Measurements from ENCODE around the gene SLC4A8.

DNA sequence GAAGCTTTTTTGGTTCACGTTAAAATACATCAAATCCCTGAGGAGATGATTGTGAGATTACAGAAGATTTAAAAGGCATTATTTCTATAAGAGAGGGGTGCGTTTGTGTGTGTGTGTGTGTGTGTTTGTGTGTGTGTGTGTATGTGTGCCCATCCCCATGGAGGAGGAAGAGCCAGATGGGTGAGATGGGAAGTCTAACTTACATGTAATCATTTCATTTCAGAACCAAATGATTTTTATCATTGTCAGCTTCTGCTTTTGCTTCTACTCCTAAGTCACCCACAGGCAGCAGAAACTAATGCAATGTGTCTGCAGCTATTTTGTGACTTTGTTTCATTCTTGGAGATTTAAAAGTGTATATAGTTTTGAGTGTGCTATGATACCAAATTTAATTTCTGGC is 68.7 kb downstream of the SLC4A8 start:
- TF ChIP-seq, protein P1, sequence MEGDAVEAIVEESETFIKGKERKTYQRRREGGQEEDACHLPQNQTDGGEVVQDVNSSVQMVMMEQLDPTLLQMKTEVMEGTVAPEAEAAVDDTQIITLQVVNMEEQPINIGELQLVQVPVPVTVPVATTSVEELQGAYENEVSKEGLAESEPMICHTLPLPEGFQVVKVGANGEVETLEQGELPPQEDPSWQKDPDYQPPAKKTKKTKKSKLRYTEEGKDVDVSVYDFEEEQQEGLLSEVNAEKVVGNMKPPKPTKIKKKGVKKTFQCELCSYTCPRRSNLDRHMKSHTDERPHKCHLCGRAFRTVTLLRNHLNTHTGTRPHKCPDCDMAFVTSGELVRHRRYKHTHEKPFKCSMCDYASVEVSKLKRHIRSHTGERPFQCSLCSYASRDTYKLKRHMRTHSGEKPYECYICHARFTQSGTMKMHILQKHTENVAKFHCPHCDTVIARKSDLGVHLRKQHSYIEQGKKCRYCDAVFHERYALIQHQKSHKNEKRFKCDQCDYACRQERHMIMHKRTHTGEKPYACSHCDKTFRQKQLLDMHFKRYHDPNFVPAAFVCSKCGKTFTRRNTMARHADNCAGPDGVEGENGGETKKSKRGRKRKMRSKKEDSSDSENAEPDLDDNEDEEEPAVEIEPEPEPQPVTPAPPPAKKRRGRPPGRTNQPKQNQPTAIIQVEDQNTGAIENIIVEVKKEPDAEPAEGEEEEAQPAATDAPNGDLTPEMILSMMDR (IDR thresholded peaks at IDR 0.05): no peak
- TF ChIP-seq POLR2A (IDR thresholded peaks at IDR 0.05): no peak

Measured in esophagus squamous epithelium (tissue), 4 donors.